GM19328 (cell line): ENCODE results near the gene CERS1.
A peak's percentile ranks its signal among the peaks of the same experiment; 100 is the strongest.
"Not testable (repeated sequence)": the region's sequence is repeated elsewhere in the genome, so short reads cannot be mapped to it uniquely, and the experiment has no call there.

Source experiments
- ATAC-seq: cut with Tn5 transposase; IDR thresholded peaks from one replicate; pipeline ENCODE4 v1.9.1; 2021; ENCODE audit warnings: mild to moderate bottlenecking, moderate library complexity; ENCODE audit not compliant: unreplicated experiment

The CERS1 gene

GRCh38 chr19:18919900-18920214 is 23.9 kb upstream of the CERS1 start:
- peak; percentile 5 for ATAC-seq

GRCh38 chr19:18919086-18919899 is 23.3 kb upstream of the CERS1 start, which contains the start of the genes COPE and DDX49:
COPE (minus strand) TSS chr19:18919387; CDS start chr19:18919348, 39 bp downstream.
DDX49 (plus strand) TSS chr19:18919715; CDS start chr19:18919742, 27 bp downstream.
- ATAC-seq: peak; percentile 88

GRCh38 chr19:18917593-18917992 is 21.6 kb upstream of the CERS1 start:
- not testable (repeated sequence) for ATAC-seq

GRCh38 chr19:18915639-18916038 is 19.7 kb upstream of the CERS1 start:
- no peak for ATAC-seq

- no peak for ATAC-seq
Measured at GRCh38 chr19:18913466-18913865, 17.5 kb upstream of the CERS1 start.

GRCh38 chr19:18912933-18913332 is 17.0 kb upstream of the CERS1 start:
- ATAC-seq: no peak

GRCh38 chr19:18910801-18911436 is 15.0 kb upstream of the CERS1 start:
- no peak for ATAC-seq

GRCh38 chr19:18910010-18910409 is 14.1 kb upstream of the CERS1 start:
- no peak for ATAC-seq

- ATAC-seq: no peak
Measured at GRCh38 chr19:18908917-18909619, 13.1 kb upstream of the CERS1 start.

GRCh38 chr19:18906605-18907519 is 10.9 kb upstream of the CERS1 start:
- no peak for ATAC-seq

GRCh38 chr19:18905513-18906236 is 9.7 kb upstream of the CERS1 start:
- no peak for ATAC-seq

- ATAC-seq: no peak
Measured at GRCh38 chr19:18905058-18905456, 9.1 kb upstream of the CERS1 start.

GRCh38 chr19:18904334-18905057 is 8.5 kb upstream of the CERS1 start:
- ATAC-seq: no peak

GRCh38 chr19:18903156-18904037 is 7.4 kb upstream of the CERS1 start:
- no peak for ATAC-seq

- not testable (repeated sequence) for ATAC-seq
Measured at GRCh38 chr19:18902519-18902918, 6.6 kb upstream of the CERS1 start.

GRCh38 chr19:18901491-18901890 is 5.5 kb upstream of the CERS1 start:
- no peak for ATAC-seq

GRCh38 chr19:18900700-18901481 is 4.9 kb upstream of the CERS1 start:
- ATAC-seq: no peak
